Kidney capillary endothelial cell (primary cell): ENCODE data around the gene ANKRD27.
"Not testable (repeated sequence)": the region's sequence is repeated elsewhere in the genome, so short reads cannot be mapped to it uniquely, and the experiment has no call there.

Source experiments
- DNase-seq: peaks from one replicate; pipeline ENCODE4 v3.0.0-alpha.2; 2018; ENCODE audit warnings: low spot score

The ANKRD27 gene

DNA sequence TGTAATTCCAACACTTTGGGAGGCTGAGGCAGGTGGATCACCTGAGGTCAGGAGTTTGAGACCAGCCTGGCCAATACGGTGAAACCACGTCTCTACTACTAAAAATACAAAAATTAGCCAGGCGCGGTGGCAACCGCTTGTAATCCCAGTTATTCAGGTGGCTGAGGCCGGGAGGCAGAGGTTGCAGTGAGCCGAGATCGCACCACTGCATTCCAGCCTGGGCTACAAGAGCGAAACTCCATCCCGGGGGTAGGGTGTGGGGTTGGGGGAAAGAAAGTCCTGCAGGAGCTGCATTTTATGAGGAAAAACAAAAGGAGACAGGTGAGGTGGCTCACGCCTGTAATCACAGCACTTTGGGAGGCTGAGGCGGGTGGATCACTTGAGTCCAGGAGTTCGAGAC is 22.6 kb downstream of the ANKRD27 start:
- DNase-seq, result not testable (repeated sequence)

DNA sequence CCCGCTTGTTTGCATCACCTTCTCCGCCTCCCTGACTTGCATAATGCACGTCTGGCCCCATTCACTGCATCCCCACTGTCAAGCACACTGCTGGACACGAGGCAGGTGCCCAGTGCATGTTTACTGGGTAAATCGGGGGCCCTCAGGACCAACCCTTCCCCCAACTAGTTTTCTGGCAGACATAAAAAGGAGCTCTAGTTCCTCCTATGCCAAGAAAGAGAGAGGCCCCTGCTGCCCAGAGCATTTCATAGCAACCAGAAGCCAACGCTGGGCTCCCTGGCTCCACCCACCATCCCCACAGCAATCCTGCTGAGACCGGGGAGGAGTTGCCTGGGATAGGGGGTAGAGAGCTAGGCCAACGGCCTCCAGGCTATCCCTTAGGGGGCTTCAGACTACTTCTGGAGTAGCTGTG is 23.2 kb downstream of the ANKRD27 start:
- no peak for DNase-seq

DNA sequence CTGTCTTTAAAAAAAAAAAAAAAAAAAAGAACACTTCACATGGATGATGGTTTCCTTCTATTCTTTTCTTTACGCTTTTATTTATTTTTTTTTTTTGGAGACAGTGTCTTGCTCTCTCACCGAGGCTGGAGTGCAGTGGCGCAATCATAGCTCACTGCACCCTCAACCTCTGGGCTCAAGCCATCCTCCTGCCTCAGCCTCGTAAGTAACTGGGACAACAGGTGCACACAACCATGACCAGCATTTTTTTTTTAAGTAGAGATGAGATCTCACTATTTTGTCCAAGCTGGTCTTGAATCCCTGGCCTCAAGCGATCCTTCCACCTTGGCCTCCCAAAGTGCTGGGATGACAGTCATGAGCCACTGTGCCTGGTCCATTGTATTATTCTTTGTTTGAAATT is 24.3 kb downstream of the ANKRD27 start:
- no peak for DNase-seq

DNA sequence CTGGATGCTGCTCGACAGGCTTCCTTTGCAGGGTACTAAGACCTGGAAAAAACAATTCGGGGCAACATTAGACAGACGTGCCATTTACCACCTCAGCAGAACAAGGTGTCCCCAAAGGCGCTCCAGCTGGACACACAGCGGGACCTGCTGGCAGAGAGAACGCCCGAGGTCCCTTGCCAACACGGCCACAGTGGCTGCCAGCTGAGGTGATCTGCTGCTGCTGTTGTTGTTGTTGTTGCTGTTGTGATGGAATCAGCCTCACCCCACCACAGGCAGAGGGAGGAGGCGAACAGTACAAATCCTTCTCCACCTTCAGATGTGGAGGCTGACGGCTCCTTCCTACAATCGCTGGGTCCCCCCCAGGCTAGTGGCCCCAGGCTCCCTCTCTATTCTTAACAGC is 25.2 kb downstream of the ANKRD27 start:
- no peak for DNase-seq

DNA sequence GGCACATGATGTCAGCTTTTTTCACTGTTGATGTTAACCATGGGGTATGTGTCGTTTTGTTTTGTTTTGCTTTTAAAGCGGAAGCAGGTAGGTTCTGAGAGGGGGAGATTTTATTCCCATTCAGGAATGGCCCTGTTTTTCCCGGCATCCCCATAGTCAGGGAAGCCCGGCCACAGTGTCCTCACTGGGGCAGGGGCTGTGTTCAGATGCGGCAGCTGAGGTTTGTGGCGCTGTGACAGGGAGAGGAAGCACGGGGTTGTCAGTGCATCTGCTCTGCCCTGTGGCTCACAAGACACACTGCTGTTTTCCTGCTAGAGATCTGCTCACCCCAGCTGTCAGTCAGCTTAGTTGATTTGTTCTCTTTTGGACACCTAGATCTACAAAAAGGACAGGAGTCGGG is 27.6 kb downstream of the ANKRD27 start:
- DNase-seq, result no peak

DNA sequence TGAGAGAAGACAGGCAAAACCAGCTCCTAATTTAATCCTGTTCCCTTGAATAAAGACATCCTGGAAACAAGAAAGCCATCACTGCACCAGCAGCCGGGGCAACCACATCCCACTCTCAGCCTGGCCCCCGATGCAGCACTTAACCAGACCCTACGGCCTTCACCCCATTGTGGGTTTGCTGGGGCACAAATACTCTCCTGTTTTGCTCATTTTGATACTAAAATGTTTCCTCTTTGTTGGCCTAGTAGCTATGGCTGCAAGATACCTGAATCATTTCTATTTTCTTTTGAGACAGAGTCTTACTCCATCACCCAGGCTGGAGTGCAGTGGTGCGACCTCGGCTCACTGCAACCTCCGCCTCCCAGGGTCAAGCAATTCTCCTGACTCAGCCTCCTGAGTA is 28.4 kb downstream of the ANKRD27 start:
- no peak for DNase-seq

DNA sequence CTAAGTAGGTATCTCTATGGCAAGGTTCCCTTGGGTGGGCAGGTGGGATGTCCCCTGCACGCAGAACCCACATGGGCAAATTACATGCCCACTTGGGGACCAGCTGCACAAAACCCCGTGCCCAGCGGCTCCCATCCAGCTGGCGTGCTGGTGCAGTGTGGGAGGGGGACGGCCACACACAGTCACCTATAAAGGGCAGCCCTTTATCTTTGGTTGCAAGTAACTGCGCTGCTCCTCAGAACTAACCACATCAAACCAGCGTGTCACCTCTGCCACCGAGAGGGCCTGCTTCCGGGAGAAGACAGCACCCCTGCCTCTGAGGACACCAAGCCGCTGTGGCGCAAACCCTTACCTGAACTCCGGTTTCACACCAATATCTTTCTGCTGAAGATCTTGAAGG is 32.2 kb downstream of the ANKRD27 start:
- no peak for DNase-seq

DNA sequence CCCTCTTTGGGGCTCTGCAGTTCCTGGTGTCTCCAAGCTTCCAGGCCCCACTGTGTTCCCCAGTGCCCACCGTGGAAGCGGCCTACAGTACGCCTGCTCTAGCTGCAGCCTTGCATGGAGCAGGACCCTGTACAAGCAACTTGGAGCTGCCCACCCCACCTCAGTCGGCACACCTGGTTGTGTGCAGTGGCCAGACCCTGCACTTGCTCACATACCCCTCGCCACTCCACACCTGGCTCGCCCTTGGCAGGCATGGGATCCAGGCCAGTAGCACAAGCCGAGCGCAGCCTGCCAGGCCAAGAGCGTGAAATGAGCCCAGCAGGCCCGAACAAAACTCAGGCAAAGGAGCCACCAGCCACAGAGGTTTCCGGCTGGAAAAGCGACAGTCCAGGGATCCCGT is 36.4 kb downstream of the ANKRD27 start:
- DNase-seq, result no peak

DNA sequence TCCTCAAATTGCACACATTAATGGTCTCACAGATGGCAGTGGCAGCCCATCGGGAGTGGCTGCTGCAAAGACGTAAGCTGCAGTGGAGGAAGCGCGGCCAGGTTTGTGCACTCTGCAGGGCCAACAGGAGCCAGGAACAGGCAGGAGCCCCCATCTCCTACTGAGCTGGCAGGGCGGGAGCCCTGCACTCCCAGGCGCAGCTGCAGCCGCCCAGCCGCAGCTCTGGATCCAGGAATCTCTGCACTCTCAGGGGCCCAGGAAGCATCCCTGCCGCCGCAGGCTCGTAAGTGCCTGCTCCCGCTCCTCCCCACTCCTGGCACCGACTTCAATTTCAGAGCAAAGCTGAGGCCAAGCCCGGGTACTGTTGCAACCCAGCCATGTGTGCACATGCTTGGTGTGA is 37.5 kb downstream of the ANKRD27 start:
- DNase-seq, result no peak

DNA sequence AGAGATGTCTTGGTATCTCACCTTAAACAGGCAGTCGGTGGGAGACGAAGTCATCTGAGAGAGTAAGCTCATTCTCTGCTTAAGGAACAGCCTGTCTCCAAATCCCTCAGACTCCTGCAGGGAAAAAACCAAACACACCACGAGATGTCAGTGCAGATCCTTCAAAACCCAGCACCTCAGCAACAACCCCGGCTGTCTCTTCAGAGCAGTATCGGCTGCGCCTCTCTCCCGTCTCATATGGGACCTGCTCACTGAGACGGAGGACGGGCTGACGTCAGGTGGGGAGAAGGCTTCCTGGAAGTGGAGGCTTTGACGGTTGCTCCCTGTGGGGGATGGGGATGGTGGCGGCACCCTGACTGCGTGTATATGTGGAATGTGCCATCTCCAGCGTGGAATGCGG is 43.6 kb downstream of the ANKRD27 start:
- no peak for DNase-seq

DNA sequence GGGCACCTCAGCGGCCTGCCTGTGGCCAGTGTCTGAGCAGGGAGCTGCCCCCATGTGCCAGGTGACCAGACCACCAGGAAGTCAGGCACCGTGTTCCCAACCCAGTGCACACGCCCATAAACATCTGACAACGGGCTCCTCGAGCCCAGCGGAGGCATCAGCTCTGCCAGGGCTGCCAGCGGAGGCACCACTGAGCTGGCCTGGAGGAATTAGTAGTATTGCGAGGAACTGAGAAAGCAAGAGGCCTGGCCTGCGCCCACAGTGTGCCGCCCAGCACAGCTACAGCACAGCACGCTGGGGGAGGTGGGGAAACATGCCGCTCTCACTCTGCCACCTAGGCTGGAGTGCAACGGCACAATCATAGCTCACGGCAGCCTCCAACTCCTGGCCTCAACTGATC is 44.6 kb downstream of the ANKRD27 start:
- DNase-seq, result no peak

DNA sequence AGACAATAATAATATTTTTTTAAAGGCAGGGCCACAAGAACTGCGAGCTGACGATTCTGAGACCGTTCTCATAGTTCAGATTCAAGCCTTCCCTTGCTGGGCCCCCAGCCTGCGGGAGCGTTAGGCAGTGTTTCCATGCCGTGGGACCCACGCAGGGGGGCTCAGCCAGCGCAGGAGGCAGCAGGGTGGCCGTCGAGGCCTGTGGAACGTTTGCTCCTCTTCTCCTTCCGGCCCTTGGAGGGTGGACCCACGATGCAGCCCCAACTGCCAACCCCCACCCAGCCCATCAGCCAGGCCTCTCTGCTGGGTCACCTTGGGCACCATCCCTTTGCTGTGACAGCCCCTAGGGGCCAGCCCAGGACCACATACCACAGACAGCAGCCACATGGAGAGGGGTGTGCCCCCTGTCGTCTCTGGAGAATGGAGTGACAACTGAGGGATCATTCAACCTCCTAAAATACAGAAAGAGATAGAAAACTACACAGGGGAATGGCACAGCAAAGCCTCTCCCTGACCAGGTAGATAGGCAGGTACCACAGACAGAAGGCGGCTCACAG is 47.2 kb downstream of the ANKRD27 start:
- no peak for DNase-seq

DNA sequence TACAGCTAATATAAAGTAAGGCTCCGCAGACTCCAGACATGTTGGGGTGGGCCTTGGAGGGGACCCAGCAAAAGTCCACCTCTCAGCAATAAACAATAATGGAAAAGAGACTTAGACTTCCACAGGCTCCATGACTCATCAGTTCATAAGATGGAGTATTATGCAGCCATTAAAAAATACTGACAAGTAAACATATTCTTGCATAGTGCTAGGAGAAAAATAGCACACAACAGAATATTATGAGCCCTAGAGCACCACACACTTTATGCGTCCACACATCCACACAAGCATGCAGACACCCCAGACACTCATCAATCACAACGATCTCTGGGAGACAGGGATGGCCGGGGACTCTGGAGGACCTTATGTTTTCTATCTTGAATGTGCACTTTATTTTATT is 48.0 kb downstream of the ANKRD27 start:
- no peak for DNase-seq

DNA sequence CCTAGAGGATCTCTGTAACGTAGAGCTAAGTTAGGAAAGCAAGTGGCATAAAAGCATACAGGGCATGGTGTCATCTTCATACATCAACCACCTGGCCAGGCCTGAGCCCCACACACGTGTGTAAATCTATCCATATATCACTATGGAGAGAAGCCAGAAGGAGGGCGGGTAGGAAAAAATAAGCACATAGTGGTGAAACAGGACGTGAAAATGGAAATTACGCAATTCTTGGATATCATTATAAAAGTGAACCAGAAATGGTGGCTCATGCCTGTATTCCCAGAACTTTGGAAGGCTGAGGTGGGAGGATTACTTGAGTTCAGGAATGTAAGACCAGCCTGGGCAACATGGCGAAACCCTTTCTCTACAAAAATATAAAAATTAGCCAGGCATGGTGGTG is 50.6 kb downstream of the ANKRD27 start:
- no peak for DNase-seq

DNA sequence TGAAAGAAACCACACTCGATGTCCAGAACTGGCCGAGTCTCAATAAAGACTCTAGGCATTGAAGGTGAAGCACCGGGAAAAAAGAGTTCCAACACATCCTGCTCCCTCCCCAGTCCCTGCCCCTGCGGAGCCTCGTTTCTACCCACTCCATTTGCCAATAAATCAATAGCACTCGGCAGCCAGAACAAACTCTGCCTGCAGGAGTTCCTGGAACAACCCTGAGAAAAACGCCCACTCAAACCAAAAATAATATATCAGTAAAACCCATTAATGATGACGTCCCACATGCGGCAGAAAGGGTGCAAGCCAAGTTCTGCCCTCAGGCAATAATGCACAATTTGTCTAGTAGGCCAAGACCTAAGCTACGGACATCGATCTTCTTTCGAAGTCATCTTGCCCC is 53.0 kb downstream of the ANKRD27 start:
- no peak for DNase-seq

DNA sequence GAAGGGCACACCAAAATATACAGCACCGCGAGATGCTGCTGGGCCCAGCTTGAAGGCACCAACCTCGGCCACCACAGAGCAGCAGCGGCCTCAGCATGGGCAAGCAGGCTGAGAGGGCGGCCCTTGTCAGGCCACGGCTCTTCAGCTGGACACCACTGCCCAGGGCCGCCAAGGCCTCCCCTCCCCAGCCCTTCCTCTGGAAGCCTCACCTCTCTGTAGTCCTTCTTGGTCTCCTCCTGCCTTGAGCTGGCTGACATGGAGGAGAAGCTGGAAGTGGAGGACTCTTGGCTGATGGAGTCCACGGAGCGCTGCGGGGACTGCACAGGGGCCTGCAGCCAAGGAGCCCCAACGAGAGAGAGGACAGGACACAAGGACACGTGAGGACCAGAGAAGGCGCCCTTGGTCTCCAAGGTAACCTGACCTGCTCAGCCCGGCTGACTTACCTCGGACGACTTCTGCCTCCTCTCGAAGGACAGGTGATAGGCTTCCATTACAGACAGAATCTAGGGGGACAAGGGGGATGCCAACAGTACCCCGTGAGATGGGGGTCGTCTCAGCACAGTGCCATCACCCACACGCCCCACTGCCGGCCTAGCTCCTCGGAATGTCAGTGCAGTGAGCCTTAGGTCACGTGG is 55.8 kb downstream of the ANKRD27 start:
- DNase-seq, result no peak

DNA sequence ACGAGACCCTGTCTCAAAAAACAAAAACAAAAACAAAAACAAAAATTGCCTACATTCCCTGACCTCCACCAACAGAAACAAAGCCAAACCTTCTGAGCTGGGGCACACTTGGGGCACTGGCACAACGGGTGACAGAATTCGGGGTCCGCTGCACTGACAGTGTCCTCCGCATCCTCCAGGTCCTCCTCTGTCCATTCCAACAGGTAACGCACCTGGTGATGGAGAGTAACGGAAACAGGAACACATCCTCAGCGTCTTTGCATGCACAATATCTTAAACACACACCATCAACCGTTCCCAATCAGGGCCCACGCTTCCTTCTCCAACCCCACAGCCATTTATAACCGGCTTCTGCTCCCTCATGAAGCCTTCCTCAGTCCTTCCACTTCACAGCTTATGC is 59.4 kb downstream of the ANKRD27 start:
- no peak for DNase-seq

DNA sequence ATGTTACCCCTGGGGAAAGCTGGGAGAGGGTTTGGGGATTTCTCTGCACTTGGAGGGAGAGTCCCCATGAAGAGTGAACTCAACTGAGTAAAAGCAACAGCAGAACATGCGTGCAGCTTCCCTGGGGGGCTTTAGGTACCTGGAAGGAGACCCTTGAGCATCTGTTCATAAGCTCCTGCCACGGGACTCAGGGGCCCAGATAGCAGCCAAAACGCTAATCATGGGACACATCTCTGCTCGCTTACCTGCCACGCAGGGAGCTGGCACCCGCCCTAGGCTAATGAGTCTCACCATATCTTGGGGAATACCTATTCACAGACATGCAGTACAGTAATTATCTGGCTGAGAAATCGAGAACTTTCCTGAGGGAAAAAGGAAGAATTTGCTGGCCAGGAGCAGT is 60.1 kb downstream of the ANKRD27 start:
- DNase-seq, result no peak

DNA sequence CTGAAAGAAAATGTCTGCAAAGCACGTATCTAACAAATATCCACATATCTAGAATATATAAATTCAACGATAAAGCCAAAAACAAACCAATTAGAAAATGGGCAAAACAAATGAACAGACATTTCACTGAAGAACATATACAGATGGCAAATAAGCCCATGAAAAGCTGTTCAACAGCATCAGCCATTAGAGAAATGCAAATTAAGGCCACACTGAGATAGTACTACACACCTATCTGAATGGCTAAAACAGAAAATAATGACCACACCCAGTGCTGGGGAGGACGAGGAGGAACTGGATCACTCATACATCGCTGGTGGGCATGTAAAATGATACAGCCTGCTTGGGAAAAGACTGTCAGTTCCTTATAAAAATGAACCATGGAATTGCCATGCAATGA is 62.0 kb downstream of the ANKRD27 start:
- no peak for DNase-seq

DNA sequence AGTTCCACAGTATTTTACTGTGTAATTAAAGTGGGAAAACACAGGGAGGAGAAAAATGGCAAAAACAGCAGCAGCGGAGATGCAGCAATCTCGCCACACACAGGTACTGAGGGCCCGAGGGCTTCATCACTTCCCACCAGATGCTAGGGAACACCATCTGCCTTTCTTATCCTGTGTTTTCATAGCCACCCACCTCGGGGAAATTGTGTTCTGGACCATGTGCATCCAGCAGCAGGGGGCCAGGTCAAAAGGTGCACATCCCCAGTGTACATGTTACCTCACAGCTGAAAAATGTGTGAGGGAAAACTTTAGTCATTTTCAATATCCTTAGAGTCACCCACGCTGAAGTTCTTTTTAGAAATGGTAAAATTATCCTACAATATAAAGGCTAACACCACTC is 63.8 kb downstream of the ANKRD27 start:
- no peak for DNase-seq

DNA sequence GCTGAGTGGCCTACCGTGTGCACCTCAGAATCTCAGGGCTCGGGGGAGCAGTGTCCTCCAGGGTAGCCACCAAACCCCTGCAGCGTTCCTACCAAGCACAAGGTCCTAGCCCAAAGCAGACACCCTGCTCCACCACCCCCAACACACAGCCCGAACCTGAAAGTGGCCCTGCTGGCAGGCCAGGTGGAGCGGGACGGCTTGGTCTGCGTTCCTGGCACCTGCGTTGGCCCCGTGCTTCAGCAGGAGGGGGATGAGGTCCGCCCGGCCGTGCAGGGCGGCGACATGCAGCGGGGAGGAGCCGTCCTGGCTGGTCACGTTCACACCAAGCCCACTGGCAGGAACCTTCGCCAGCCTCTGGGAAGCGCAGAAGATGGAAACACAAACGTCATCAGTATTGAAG is 67.5 kb downstream of the ANKRD27 start:
- no peak for DNase-seq

DNA sequence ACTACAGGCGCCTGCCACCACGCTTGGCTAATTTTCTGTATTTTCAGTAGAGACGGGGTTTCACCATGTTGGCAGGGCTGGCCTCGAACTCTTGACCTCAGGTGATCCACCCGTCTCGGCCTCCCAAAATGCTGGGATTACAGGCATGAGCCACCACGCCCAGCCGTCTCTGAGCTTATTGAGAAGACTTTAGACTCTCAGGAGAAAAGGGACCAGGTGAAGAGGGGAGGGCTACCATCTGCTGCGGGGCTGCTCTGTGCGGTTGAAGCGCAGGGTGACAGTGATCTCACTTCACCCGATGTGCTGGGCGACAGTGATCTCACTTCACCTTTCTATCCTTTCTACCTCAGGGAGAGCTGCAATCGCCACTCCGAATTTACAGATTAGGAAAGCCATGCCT is 68.7 kb downstream of the ANKRD27 start:
- no peak for DNase-seq

DNA sequence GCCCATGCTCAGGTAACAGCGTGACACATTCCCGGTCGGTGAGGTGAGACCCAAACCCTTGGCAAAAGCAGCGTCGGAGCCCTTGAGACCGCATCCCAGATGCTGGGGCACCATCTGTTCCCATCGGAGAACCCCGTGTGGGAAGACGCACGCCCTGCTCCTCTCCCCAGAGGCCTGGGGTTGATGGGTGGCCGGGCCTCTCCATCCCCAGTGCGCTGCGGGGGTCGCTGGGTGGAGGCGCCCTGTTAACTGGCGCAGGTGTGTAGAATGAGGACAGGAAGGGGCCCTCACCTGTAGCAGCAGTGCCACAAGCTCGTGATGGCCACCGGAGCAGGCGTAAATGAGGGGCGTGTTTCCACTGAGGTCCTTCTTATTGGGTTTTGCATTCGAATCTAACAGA is 69.4 kb downstream of the ANKRD27 start:
- no peak for DNase-seq

DNA sequence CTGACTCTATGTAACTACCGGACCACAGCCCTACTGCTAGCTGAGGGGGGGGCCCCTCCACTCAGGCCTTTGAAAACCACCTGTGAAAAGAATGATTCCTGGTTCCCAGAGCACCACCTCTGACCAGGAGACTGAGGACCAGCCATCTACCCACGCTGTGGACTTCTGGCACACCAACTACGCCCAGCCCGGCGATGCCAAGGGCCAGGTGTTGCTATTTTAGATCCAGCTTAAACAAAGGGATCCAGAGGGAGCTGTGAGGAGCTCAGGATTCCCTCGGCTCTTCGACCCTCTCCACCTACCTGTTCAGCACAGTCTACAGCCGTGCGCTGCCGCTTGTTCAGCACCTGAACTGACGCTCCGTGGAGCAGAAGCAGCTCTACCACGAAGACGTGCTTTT is 71.0 kb downstream of the ANKRD27 start:
- DNase-seq, result no peak

DNA sequence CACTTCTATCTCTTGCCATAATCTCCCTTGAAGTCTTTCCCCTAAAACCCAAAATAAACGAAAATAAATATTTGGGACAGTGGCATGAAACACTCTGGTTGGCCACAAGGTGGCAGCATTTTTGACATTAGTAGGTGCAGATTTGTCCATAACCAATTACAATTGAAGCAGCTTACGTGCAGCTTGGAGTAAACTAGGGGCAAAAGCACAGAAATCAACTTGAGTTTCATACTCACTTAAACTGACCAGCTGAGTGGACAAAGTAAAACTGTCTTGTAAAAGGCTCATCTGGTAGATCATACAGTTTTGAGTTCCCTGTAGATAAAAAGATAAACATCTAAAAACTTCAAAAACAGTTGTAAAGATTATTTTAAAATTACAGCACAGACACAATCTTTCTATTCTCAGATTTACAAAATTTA is 75.2 kb downstream of the ANKRD27 start:
- DNase-seq, result peak; percentile 62
